Measurements from ENCODE around the gene MCRS1.
"Not testable (repeated sequence)": the region's sequence is repeated elsewhere in the genome, so short reads cannot be mapped to it uniquely, and the experiment has no call there.

MCRS1 gene

GRCh38 chr12:49509681-49510080 is 58.3 kb downstream of the MCRS1 start:
- DNase-seq = not testable (repeated sequence)
